ENCODE results near the gene C2orf69. TPM values are rescaled to one million over a fixed set of nuclear protein-coding genes. Genes with fewer than 3 reads are reported as not detected.

The C2orf69 gene
- polyA plus RNA-seq, 2 donors, result 3.4 to 4.6 TPM

- Histone ChIP-seq H3K27me3 (ENCODE audit: control insufficient read depth in 1 of 2, insufficient read depth in 2 of 2, low read length in 2 of 2) (no peaks in the 10 kb centered on the region), H3K9me3 (ENCODE audit: control insufficient read depth in 2 of 2, insufficient read depth in 1 of 2, low read depth in 1 of 2, low read length in 1 of 2) (no peaks in the 10 kb centered on the region), H3K36me3 (ENCODE audit: control insufficient read depth in 2 of 2, insufficient read depth in 2 of 2, low read length in 1 of 2) (peaks cover 0 to 8% of the 10 kb centered on the region in 2 donors), H3K27ac (ENCODE audit: low read depth in 2 of 2, low read length in 1 of 2) (no peak overlapping the region), H3K4me3 (ENCODE audit: low read depth in 1 of 2, low read length in 2 of 2) (no peak overlapping the region), H3K4me1 (ENCODE audit: control insufficient read depth in 2 of 2, insufficient read depth in 2 of 2, low read length in 1 of 2) (no peaks in the 10 kb centered on the region)
- 74 to 85% methylated on average over 4 of the region's 4 CpGs for WGBS, 2 donors
Measured at GRCh38 chr2:199932312-199932855, 21.3 kb downstream of the C2orf69 start.

- H3K36me3 ChIP-seq (ENCODE audit: control insufficient read depth in 2 of 2, insufficient read depth in 2 of 2, low read length in 1 of 2), result peaks cover 0 to 8% of the 10 kb centered on the region in 2 donors
- H3K4me1 ChIP-seq (ENCODE audit: control insufficient read depth in 2 of 2, insufficient read depth in 2 of 2, low read length in 1 of 2), result no peaks in the 10 kb centered on the region
- no peak overlapping the region for H3K4me3 ChIP-seq (ENCODE audit: low read depth in 1 of 2, low read length in 2 of 2)
- WGBS, 2 donors, result 65 to 70% methylated on average over 3 of the region's 3 CpGs
- H3K27ac ChIP-seq (ENCODE audit: low read depth in 2 of 2, low read length in 1 of 2), result no peak overlapping the region
- H3K9me3 ChIP-seq (ENCODE audit: control insufficient read depth in 2 of 2, insufficient read depth in 1 of 2, low read depth in 1 of 2, low read length in 1 of 2), result no peaks in the 10 kb centered on the region
- no peaks in the 10 kb centered on the region for H3K27me3 ChIP-seq (ENCODE audit: control insufficient read depth in 1 of 2, insufficient read depth in 2 of 2, low read length in 2 of 2)
Measured at GRCh38 chr2:199933466-199933865, 22.4 kb downstream of the C2orf69 start.

- no peaks in the 10 kb centered on the region for H3K4me1 ChIP-seq (ENCODE audit: control insufficient read depth in 2 of 2, insufficient read depth in 2 of 2, low read length in 1 of 2)
- H3K27ac ChIP-seq (ENCODE audit: low read depth in 2 of 2, low read length in 1 of 2), result no peak overlapping the region
- H3K36me3 ChIP-seq (ENCODE audit: control insufficient read depth in 2 of 2, insufficient read depth in 2 of 2, low read length in 1 of 2), result peaks cover 0 to 7% of the 10 kb centered on the region in 2 donors
- H3K9me3 ChIP-seq (ENCODE audit: control insufficient read depth in 2 of 2, insufficient read depth in 1 of 2, low read depth in 1 of 2, low read length in 1 of 2), result no peaks in the 10 kb centered on the region
- no peaks in the 10 kb centered on the region for H3K27me3 ChIP-seq (ENCODE audit: control insufficient read depth in 1 of 2, insufficient read depth in 2 of 2, low read length in 2 of 2)
- H3K4me3 ChIP-seq (ENCODE audit: low read depth in 1 of 2, low read length in 2 of 2), result no peak overlapping the region
- WGBS, 2 donors, result 58 to 82% methylated on average over 2 of the region's 2 CpGs
Measured at GRCh38 chr2:199936554-199936953, 25.5 kb downstream of the C2orf69 start.

DNA sequence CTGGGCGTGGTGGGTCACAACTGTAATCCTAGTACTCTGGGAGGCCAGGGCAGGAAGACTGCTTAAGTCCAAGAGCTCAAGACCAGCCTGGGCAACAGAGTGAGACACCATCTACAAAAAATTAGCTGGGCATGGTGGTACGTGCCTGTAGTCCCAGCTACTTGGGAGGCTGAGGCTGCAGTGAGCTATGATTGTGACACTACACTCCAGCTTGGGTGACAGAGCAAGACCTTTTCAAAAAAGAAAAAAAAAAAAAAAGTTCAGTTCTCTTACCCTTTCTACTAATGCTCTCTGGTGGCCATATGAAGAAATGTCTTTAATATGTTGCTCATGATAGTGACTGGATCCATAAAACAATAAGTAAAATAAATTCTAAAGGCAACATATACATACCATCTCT lies 29.3 kb downstream of the C2orf69 start:
- Histone ChIP-seq H3K27ac (ENCODE audit: low read depth in 2 of 2, low read length in 1 of 2) (no peak overlapping the region), H3K9me3 (ENCODE audit: control insufficient read depth in 2 of 2, insufficient read depth in 1 of 2, low read depth in 1 of 2, low read length in 1 of 2) (no peaks in the 10 kb centered on the region), H3K4me1 (ENCODE audit: control insufficient read depth in 2 of 2, insufficient read depth in 2 of 2, low read length in 1 of 2) (no peaks in the 10 kb centered on the region), H3K36me3 (ENCODE audit: control insufficient read depth in 2 of 2, insufficient read depth in 2 of 2, low read length in 1 of 2) (peaks cover 5% of the 10 kb centered on the region in 2 donors), H3K4me3 (ENCODE audit: low read depth in 1 of 2, low read length in 2 of 2) (no peak overlapping the region), H3K27me3 (ENCODE audit: control insufficient read depth in 1 of 2, insufficient read depth in 2 of 2, low read length in 2 of 2) (no peaks in the 10 kb centered on the region)
- 88 to 89% methylated on average over 2 of the region's 2 CpGs for WGBS, 2 donors

GRCh38 chr2:199943373-199943772 lies 32.3 kb downstream of the C2orf69 start:
- H3K36me3 ChIP-seq (ENCODE audit: control insufficient read depth in 2 of 2, insufficient read depth in 2 of 2, low read length in 1 of 2), result peaks cover 8% of the 10 kb centered on the region in 2 donors
- WGBS, 2 donors, result 93 to 96% methylated on average over 4 of the region's 4 CpGs
- no peaks in the 10 kb centered on the region for H3K9me3 ChIP-seq (ENCODE audit: control insufficient read depth in 2 of 2, insufficient read depth in 1 of 2, low read depth in 1 of 2, low read length in 1 of 2)
- no peak overlapping the region for H3K4me3 ChIP-seq (ENCODE audit: low read depth in 1 of 2, low read length in 2 of 2)
- H3K27me3 ChIP-seq (ENCODE audit: control insufficient read depth in 1 of 2, insufficient read depth in 2 of 2, low read length in 2 of 2), result no peaks in the 10 kb centered on the region
- H3K4me1 ChIP-seq (ENCODE audit: control insufficient read depth in 2 of 2, insufficient read depth in 2 of 2, low read length in 1 of 2), result no peaks in the 10 kb centered on the region
- H3K27ac ChIP-seq (ENCODE audit: low read depth in 2 of 2, low read length in 1 of 2), result no peak overlapping the region

DNA sequence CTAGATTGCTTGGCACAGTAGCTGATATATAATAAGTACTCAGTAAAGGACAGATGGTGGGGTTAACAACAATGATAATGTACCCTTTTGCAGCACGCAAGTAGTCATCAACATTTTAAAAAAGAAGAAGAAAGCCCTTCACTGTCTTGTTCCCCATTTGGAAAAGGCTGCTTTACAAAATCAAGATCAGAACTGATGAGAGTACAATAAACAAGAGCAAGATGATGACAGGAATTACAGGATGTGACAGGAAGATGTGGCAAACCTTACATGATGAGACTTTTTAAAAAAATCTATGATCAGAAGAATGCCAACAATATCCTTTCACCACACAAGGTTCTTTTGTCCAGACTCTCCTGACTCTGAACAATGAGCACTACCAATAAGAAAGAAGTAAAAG lies 35.1 kb downstream of the C2orf69 start:
- H3K4me3 ChIP-seq (ENCODE audit: low read depth in 1 of 2, low read length in 2 of 2), result no peak overlapping the region
- H3K4me1 ChIP-seq (ENCODE audit: control insufficient read depth in 2 of 2, insufficient read depth in 2 of 2, low read length in 1 of 2), result no peaks in the 10 kb centered on the region
- no peak overlapping the region for H3K27ac ChIP-seq (ENCODE audit: low read depth in 2 of 2, low read length in 1 of 2)
- H3K27me3 ChIP-seq (ENCODE audit: control insufficient read depth in 1 of 2, insufficient read depth in 2 of 2, low read length in 2 of 2), result no peaks in the 10 kb centered on the region
- peaks cover 8% of the 10 kb centered on the region in 2 donors for H3K36me3 ChIP-seq (ENCODE audit: control insufficient read depth in 2 of 2, insufficient read depth in 2 of 2, low read length in 1 of 2)
- no peaks in the 10 kb centered on the region for H3K9me3 ChIP-seq (ENCODE audit: control insufficient read depth in 2 of 2, insufficient read depth in 1 of 2, low read depth in 1 of 2, low read length in 1 of 2)
- 98 to 100% methylated on average over 1 of the region's 1 CpG for WGBS, 2 donors

DNA sequence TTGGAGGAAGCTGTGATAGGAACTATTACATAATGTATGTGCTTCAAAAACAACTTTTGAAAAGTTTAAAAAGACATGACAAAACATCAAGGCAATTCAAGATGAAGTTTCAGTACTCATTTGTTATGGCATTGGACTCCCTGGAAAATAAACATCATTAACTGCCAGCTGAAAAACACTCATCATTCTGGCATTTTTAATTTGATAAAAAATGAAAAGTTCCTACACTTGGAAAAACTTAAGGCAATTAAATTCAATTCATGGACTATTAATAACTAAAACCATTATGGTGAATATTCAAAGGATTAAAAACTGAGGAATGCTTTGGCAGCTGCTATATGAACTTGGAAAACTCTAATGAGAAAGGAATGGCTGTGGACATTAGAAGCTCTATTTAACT lies 35.7 kb downstream of the C2orf69 start:
- Histone ChIP-seq H3K36me3 (ENCODE audit: control insufficient read depth in 2 of 2, insufficient read depth in 2 of 2, low read length in 1 of 2) (peaks cover 8% of the 10 kb centered on the region in 2 donors), H3K4me3 (ENCODE audit: low read depth in 1 of 2, low read length in 2 of 2) (no peak overlapping the region), H3K4me1 (ENCODE audit: control insufficient read depth in 2 of 2, insufficient read depth in 2 of 2, low read length in 1 of 2) (no peaks in the 10 kb centered on the region), H3K27ac (ENCODE audit: low read depth in 2 of 2, low read length in 1 of 2) (no peak overlapping the region), H3K9me3 (ENCODE audit: control insufficient read depth in 2 of 2, insufficient read depth in 1 of 2, low read depth in 1 of 2, low read length in 1 of 2) (no peaks in the 10 kb centered on the region), H3K27me3 (ENCODE audit: control insufficient read depth in 1 of 2, insufficient read depth in 2 of 2, low read length in 2 of 2) (no peaks in the 10 kb centered on the region)

GRCh38 chr2:199950396-199950795 lies 39.3 kb downstream of the C2orf69 start:
- 90 to 91% methylated on average over 5 of the region's 5 CpGs for WGBS, 2 donors
- Histone ChIP-seq H3K36me3 (ENCODE audit: control insufficient read depth in 2 of 2, insufficient read depth in 2 of 2, low read length in 1 of 2) (peaks cover 3 to 6% of the 10 kb centered on the region in 2 donors), H3K4me1 (ENCODE audit: control insufficient read depth in 2 of 2, insufficient read depth in 2 of 2, low read length in 1 of 2) (no peaks in the 10 kb centered on the region), H3K27ac (ENCODE audit: low read depth in 2 of 2, low read length in 1 of 2) (no peak overlapping the region), H3K27me3 (ENCODE audit: control insufficient read depth in 1 of 2, insufficient read depth in 2 of 2, low read length in 2 of 2) (no peaks in the 10 kb centered on the region), H3K4me3 (ENCODE audit: low read depth in 1 of 2, low read length in 2 of 2) (no peak overlapping the region), H3K9me3 (ENCODE audit: control insufficient read depth in 2 of 2, insufficient read depth in 1 of 2, low read depth in 1 of 2, low read length in 1 of 2) (no peaks in the 10 kb centered on the region)

- Histone ChIP-seq H3K27ac (ENCODE audit: low read depth in 2 of 2, low read length in 1 of 2) (no peak overlapping the region), H3K4me3 (ENCODE audit: low read depth in 1 of 2, low read length in 2 of 2) (no peak overlapping the region)
- 45 to 50% methylated on average over 1 of the region's 1 CpG for WGBS, 2 donors
Measured at GRCh38 chr2:199951023-199951422, 39.9 kb downstream of the C2orf69 start.

GRCh38 chr2:199955007-199955338 lies 43.9 kb downstream of the C2orf69 start:
- H3K4me1 ChIP-seq (ENCODE audit: control insufficient read depth in 2 of 2, insufficient read depth in 2 of 2, low read length in 1 of 2), result no peaks in the 10 kb centered on the region
- WGBS, 2 donors, result 0 to 1% methylated on average over 13 of the region's 13 CpGs

More at GRCh38 chr2:199951023-199951422, 39.9 kb downstream of the C2orf69 start:
- Histone ChIP-seq H3K27me3 (ENCODE audit: control insufficient read depth in 1 of 2, insufficient read depth in 2 of 2, low read length in 2 of 2) (no peaks in the 10 kb centered on the region), H3K4me1 (ENCODE audit: control insufficient read depth in 2 of 2, insufficient read depth in 2 of 2, low read length in 1 of 2) (no peaks in the 10 kb centered on the region), H3K36me3 (ENCODE audit: control insufficient read depth in 2 of 2, insufficient read depth in 2 of 2, low read length in 1 of 2) (peaks cover 0 to 6% of the 10 kb centered on the region in 2 donors), H3K9me3 (ENCODE audit: control insufficient read depth in 2 of 2, insufficient read depth in 1 of 2, low read depth in 1 of 2, low read length in 1 of 2) (no peaks in the 10 kb centered on the region)

More at GRCh38 chr2:199955007-199955338, 43.9 kb downstream of the C2orf69 start:
- Histone ChIP-seq H3K27me3 (ENCODE audit: control insufficient read depth in 1 of 2, insufficient read depth in 2 of 2, low read length in 2 of 2) (no peaks in the 10 kb centered on the region), H3K36me3 (ENCODE audit: control insufficient read depth in 2 of 2, insufficient read depth in 2 of 2, low read length in 1 of 2) (peaks cover 0 to 2% of the 10 kb centered on the region in 2 donors), H3K27ac (ENCODE audit: low read depth in 2 of 2, low read length in 1 of 2) (peak overlapping the region; percentile 93 to 98), H3K9me3 (ENCODE audit: control insufficient read depth in 2 of 2, insufficient read depth in 1 of 2, low read depth in 1 of 2, low read length in 1 of 2) (no peaks in the 10 kb centered on the region), H3K4me3 (ENCODE audit: low read depth in 1 of 2, low read length in 2 of 2) (peak overlapping the region; percentile 93 to 95)
